Mucosa of descending colon (tissue), 3 donors: ENCODE data around the gene UGP2. TPM values are rescaled to one million over a fixed set of nuclear protein-coding genes. Genes with fewer than 3 reads are reported as not detected.

Experiments used
- total RNA-seq, 3 donors: library from RNA; stranded (reverse); fragmentation: NEBNext Ultra II Directional in 2 of 3; extraction: Animal tissue kit (Norgen Biotek cat#: 25700) in 2 of 3; gene quantifications; one replicate each; pipeline versions ENCODE4 v1.2.1 to v1.2.4, GENCODE V29; 2021 to 2023
- donor health status: DM: no; HTN: no; CAD: no; lungs with moderate emphysema.
- donor health status: DM: no; HTN: no; CAD: no.
- donor health status: DM: no; HTN: yes; CAD: no.

UGP2 gene
- total RNA-seq, 3 donors from 2014 or later: 408 to 683 (median 538) TPM

Other genes starting within 250 kb of the UGP2 start
- gene VPS54, start 177.5 kb downstream of the UGP2 start, total RNA-seq: 10 to 100 TPM; 18.1 to 25.7 (median 21.9) TPM